SK-N-SH (cell line): ENCODE measurements around the gene EMCN. TPM values are rescaled to one million over a fixed set of nuclear protein-coding genes. Genes with fewer than 3 reads are reported as not detected.
A peak's percentile ranks its signal among the peaks of the same experiment; 100 is the strongest.

Experiments
- CTCF ChIA-PET: fragments of 300-600, 350-600 bp; formaldehyde crosslinking; extraction: SDS; loops from one replicate; lab custom pipeline; 2021; lab: Yijun Ruan, JAX
- POLR2A ChIA-PET: fragments of 350-600 bp; sonication (Branson Sonifier 250); formaldehyde crosslinking; extraction: SDS; loops from one replicate; lab custom pipeline; 2020; ENCODE audit warnings: antibody characterized with exemption, inconsistent platforms; lab: Yijun Ruan, JAX
- DNase-seq: peaks from one replicate; pipeline ENCODE4 v3.0.0; 2012
- H2AFZ ChIP-seq: fragments of 200-600 bp; sonication (generic); 2 replicates; pipeline ENCODE4 v1.8.1; 2016; ENCODE audit warnings: antibody characterized with exemption, mild to moderate bottlenecking, low read depth
- H3F3A ChIP-seq: fragments of 200-600 bp; sonication (generic); replicated peaks from 2 replicates; pipeline ENCODE3; 2016; ENCODE audit warnings: antibody characterized with exemption, mild to moderate bottlenecking; ENCODE audit not compliant: insufficient read depth
- H3K27ac ChIP-seq, 2 experiments: fragments of 200-500 bp in 1 of 2; fragments of 200-600 bp in 1 of 2; sonication (Bioruptor generic) in 1 of 2; sonication (generic), shearing (Covaris generic) in 1 of 2; 2 replicates each; pipeline versions ENCODE4 v1.5.1 to v1.6.1; 2014 to 2016; ENCODE audit warnings: low read depth in 2 of 2, inconsistent platforms in 1 of 2, low read length in 1 of 2, mild to moderate bottlenecking in 1 of 2, mixed read lengths in 1 of 2
- H3K27me3 ChIP-seq: fragments of 200-600 bp; sonication (generic), shearing (Covaris generic); 2 replicates; pipeline ENCODE4 v1.6.1; 2016; ENCODE audit warnings: mixed run types; ENCODE audit not compliant: insufficient read depth
- H3K36me3 ChIP-seq, 2 experiments: fragments of 200-500 bp in 1 of 2; fragments of 200-600 bp in 1 of 2; sonication (Bioruptor generic) in 1 of 2; sonication (generic) in 1 of 2; replicated peaks in 1 of 2; 2 replicates each; pipeline versions ENCODE3 to v1.5.1; 2014 to 2016; ENCODE audit warnings: low read length in 1 of 2, mild to moderate bottlenecking in 1 of 2; ENCODE audit not compliant: insufficient read depth in 2 of 2, control insufficient read depth in 1 of 2
- H3K4me1 ChIP-seq, 2 experiments: fragments of 200-500 bp in 1 of 2; fragments of 200-600 bp in 1 of 2; sonication (Bioruptor generic) in 1 of 2; sonication (generic), shearing (Covaris generic) in 1 of 2; 2 replicates each; pipeline versions ENCODE4 v1.5.1 to v1.6.1; 2014 to 2016; ENCODE audit warnings: low read depth in 1 of 2, low read length in 1 of 2, mixed run types in 1 of 2; ENCODE audit not compliant: insufficient read depth in 2 of 2, control insufficient read depth in 1 of 2
- H3K4me2 ChIP-seq: fragments of 200-600 bp; sonication (generic), shearing (Covaris generic); 2 replicates; pipeline ENCODE4 v1.6.1; 2017; ENCODE audit warnings: mixed run types
- H3K4me3 ChIP-seq, 2 experiments: fragments of 200-500 bp in 1 of 2; fragments of 200-600 bp in 1 of 2; sonication (Bioruptor generic) in 1 of 2; sonication (generic), shearing (Covaris generic) in 1 of 2; 2 replicates each; pipeline versions ENCODE4 v1.5.1 to v1.8.1; 2014 to 2016; ENCODE audit warnings: low read depth in 2 of 2, inconsistent platforms in 1 of 2, low read length in 1 of 2, mild to moderate bottlenecking in 1 of 2, mixed read lengths in 1 of 2, moderate library complexity in 1 of 2
- H3K79me2 ChIP-seq: fragments of 200-600 bp; sonication (generic); 2 replicates; pipeline ENCODE4 v1.8.1; 2017; ENCODE audit warnings: mild to moderate bottlenecking; ENCODE audit not compliant: insufficient read depth
- H3K9ac ChIP-seq: fragments of 200-600 bp; sonication (generic); 2 replicates; pipeline ENCODE4 v1.6.1; 2017; ENCODE audit warnings: mixed run types
- H3K9me2 ChIP-seq: fragments of 200-600 bp; sonication (generic); 2 replicates; pipeline ENCODE4 v1.6.1; 2017; ENCODE audit warnings: mixed run types
- H3K9me3 ChIP-seq: fragments of 200-600 bp; sonication (generic); 2 replicates; pipeline ENCODE4 v1.6.1; 2017; ENCODE audit warnings: mixed run types, mild to moderate bottlenecking, moderate library complexity
- H4K20me1 ChIP-seq: fragments of 200-600 bp; sonication (generic); 2 replicates; pipeline ENCODE4 v1.6.1; 2017; ENCODE audit warnings: mild to moderate bottlenecking, mixed run types; ENCODE audit not compliant: insufficient read depth
- CHD2 ChIP-seq: fragments of 150-350 bp; IDR thresholded peaks from 2 replicates; pipeline ENCODE4 v1.6.1; 2018; ENCODE audit warnings: low read length; ENCODE audit not compliant: partially characterized antibody
- CTCF ChIP-seq: fragments of 200-600 bp; sonication (generic); IDR thresholded peaks from 2 replicates; pipeline ENCODE4 v1.6.1; 2017; ENCODE audit warnings: antibody characterized with exemption, mild to moderate bottlenecking, moderate library complexity
- EZH2phosphoT487 ChIP-seq: fragments of 200-600 bp; sonication (generic); IDR thresholded peaks from 2 replicates; pipeline ENCODE4 v1.6.1; 2017; ENCODE audit warnings: low read depth, mixed run types, mild to moderate bottlenecking, antibody characterized with exemption, moderate library complexity, borderline replicate concordance
- FOSL2 ChIP-seq: IDR thresholded peaks from 2 replicates; pipeline ENCODE4 v1.4.0; 2012; ENCODE audit warnings: low read depth, mild to moderate bottlenecking, moderate library complexity, borderline replicate concordance
- FOXM1 ChIP-seq: IDR thresholded peaks from 2 replicates; pipeline ENCODE4 v1.4.0; 2012; ENCODE audit warnings: low read depth, mild to moderate bottlenecking
- GABPA ChIP-seq: IDR thresholded peaks from 2 replicates; pipeline ENCODE4 v1.4.0; 2012; ENCODE audit warnings: low read depth, mild to moderate bottlenecking
- JUND ChIP-seq: IDR thresholded peaks from 2 replicates; pipeline ENCODE4 v1.4.0; 2012
- MEF2A ChIP-seq: IDR thresholded peaks from 2 replicates; pipeline ENCODE4 v1.4.0; 2012; ENCODE audit warnings: low read depth, borderline replicate concordance
- MXI1 ChIP-seq: IDR thresholded peaks from 2 replicates; pipeline ENCODE4 v1.6.1; 2012; ENCODE audit warnings: mild to moderate bottlenecking, low read depth, low read length, improper control_type of control experiment
- POLR2AphosphoS5 ChIP-seq: IDR thresholded peaks from 2 replicates; pipeline ENCODE4 v1.6.1; 2012; ENCODE audit warnings: low read depth, low read length
- RFX5 ChIP-seq: IDR thresholded peaks from 2 replicates; pipeline ENCODE4 v1.6.1; 2012; ENCODE audit warnings: mild to moderate bottlenecking, improper control_type of control experiment, low read length
- SIN3A ChIP-seq: IDR thresholded peaks from 2 replicates; pipeline ENCODE4 v1.6.1; 2012; ENCODE audit warnings: low read depth, mild to moderate bottlenecking, low read length, moderate library complexity, borderline replicate concordance
- TAF1 ChIP-seq: IDR thresholded peaks from 2 replicates; pipeline ENCODE4 v1.6.1; 2012; ENCODE audit warnings: low read depth, mild to moderate bottlenecking, low read length, moderate library complexity, borderline replicate concordance
- TEAD4 ChIP-seq: IDR thresholded peaks from 2 replicates; pipeline ENCODE4 v1.4.0; 2012; ENCODE audit warnings: mild to moderate bottlenecking, borderline replicate concordance; ENCODE audit not compliant: insufficient read depth
- USF2 ChIP-seq: fragments of 150-350 bp; IDR thresholded peaks from 2 replicates; pipeline ENCODE4 v1.6.1; 2017; ENCODE audit warnings: antibody characterized with exemption, low read length, low read depth, borderline replicate concordance
- WGBS: methylation state at CpG from one replicate; pipeline ENCODE4 v1.1.6; 2017; ENCODE audit warnings: low lambda C conversion rate; 5-methylcytosine and 5-hydroxymethylcytosine counted together
- polyA plus RNA-seq, 3 experiments: library from polyadenylated mRNA; depleted of rRNA; stranded (reverse); fragments of >200 nt; gene quantifications; 2 replicates each; pipeline ENCODE4 v1.2.3, GENCODE V29; 2012
- TF ChIP-seq, protein P1 (sequence below): IDR thresholded peaks from 2 replicates; pipeline ENCODE4 v1.4.0; 2012; ENCODE audit warnings: low read depth, borderline replicate concordance
- TF ChIP-seq, protein P2 (sequence below): fragments of 150-350 bp; IDR thresholded peaks from 2 replicates; pipeline ENCODE4 v1.6.1; 2016; ENCODE audit warnings: mild to moderate bottlenecking, low read depth, low read length

The EMCN gene
- polyA plus RNA-seq, 1 of the 3 experiments (the other 2 are of a cell fraction) = 0.30 TPM

DNA sequence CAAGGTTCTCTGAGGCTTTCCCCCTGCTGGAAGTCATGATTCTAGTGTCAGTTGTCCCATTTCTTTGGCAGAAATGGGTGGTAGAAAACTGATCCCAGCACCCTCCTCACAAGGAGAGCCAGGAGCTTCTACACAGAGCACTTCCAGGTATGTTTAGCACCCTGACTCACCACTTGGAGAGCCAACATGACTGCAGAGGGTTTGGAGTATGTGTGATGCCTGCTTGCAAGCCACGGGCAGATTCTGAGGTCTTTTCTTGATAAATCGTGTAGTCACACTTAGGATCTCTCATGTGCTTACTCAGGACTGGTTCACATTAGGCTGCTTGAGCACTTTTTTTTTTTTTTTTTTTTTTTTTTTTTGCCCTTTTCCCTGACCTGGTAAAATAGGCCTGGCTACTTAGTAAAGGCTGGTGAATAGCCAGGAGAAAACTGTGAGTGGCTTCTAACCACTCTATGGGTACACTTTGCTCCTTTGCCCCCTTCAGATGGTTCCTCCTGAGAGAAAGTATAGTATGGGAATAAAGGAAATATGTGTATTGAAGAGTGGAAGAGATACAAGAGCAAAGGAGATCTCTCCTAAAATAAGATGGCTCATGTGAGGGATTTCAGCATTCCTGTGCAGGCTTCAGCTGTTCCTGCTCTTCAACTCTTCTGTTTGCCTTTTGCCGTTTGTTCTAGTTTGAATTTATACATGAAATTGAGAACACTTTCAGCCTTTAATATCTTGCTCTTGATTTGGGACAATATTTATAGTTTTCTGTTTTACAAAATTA lies 103.6 kb downstream of the EMCN start:
- H3K9ac ChIP-seq = no peak overlapping the region
- peak overlapping the region in 1 of 2 experiments; percentile 28; a peak in 2 of 4 replicates for H3K27ac ChIP-seq
- H3K4me1 ChIP-seq = peaks cover 4 to 5% of the 10 kb centered on the region in 2 experiments; a peak in 3 of 4 replicates
- peaks cover 0 to 6% of the 10 kb centered on the region in 2 experiments for H3K36me3 ChIP-seq
- WGBS = 45% methylated on average over 3 of the region's 3 CpGs
- POLR2A ChIA-PET = no interaction called here
- H3K79me2 ChIP-seq = no peaks in the 10 kb centered on the region
- no peaks in the 10 kb centered on the region for H3F3A ChIP-seq
- H4K20me1 ChIP-seq = no peaks in the 10 kb centered on the region
- no peaks in the 10 kb centered on the region for H3K27me3 ChIP-seq
- peak overlapping the region; percentile 84; the same call in 1 of the 2 replicates for H2AFZ ChIP-seq
- no peak for TF ChIP-seq MXI1
- no peak for TF ChIP-seq POLR2AphosphoS5
- TF ChIP-seq TEAD4 = no peak
- TF ChIP-seq CTCF = no peak
- no peak for TF ChIP-seq USF2
- no peak for TF ChIP-seq FOSL2
- TF ChIP-seq FOXM1 = no peak
- TF ChIP-seq TAF1 = no peak
- TF ChIP-seq, protein P1, sequence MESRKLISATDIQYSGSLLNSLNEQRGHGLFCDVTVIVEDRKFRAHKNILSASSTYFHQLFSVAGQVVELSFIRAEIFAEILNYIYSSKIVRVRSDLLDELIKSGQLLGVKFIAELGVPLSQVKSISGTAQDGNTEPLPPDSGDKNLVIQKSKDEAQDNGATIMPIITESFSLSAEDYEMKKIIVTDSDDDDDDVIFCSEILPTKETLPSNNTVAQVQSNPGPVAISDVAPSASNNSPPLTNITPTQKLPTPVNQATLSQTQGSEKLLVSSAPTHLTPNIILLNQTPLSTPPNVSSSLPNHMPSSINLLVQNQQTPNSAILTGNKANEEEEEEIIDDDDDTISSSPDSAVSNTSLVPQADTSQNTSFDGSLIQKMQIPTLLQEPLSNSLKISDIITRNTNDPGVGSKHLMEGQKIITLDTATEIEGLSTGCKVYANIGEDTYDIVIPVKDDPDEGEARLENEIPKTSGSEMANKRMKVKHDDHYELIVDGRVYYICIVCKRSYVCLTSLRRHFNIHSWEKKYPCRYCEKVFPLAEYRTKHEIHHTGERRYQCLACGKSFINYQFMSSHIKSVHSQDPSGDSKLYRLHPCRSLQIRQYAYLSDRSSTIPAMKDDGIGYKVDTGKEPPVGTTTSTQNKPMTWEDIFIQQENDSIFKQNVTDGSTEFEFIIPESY = no peak
- TF ChIP-seq SIN3A = no peak
- no peak for TF ChIP-seq CHD2
- no peak for TF ChIP-seq RFX5
- TF ChIP-seq JUND = no peak
- TF ChIP-seq MEF2A = no peak
- TF ChIP-seq, protein P2, sequence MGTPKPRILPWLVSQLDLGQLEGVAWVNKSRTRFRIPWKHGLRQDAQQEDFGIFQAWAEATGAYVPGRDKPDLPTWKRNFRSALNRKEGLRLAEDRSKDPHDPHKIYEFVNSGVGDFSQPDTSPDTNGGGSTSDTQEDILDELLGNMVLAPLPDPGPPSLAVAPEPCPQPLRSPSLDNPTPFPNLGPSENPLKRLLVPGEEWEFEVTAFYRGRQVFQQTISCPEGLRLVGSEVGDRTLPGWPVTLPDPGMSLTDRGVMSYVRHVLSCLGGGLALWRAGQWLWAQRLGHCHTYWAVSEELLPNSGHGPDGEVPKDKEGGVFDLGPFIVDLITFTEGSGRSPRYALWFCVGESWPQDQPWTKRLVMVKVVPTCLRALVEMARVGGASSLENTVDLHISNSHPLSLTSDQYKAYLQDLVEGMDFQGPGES = no peak
- TF ChIP-seq EZH2phosphoT487 = no peak
- TF ChIP-seq GABPA = no peak
- TF ChIP-seq, all 33 proteins: peak for 0
- H3K4me3 ChIP-seq = no peak overlapping the region
- no peak for DNase-seq
- no peak overlapping the region for H3K4me2 ChIP-seq
- no peaks in the 10 kb centered on the region for H3K9me3 ChIP-seq
- H3K9me2 ChIP-seq = no peaks in the 10 kb centered on the region
- CTCF ChIA-PET = interaction anchor here (1.0 to 1.4 kb wide), 2 partner anchors 321 to 416 kb away, joined by 3 to 4 read pairs; no protein-coding TSS in a partner anchor
